GM10847 (cell line): Measurements from ENCODE around the gene LPIN1.

Source experiments
- POLR2A ChIP-seq: IDR thresholded peaks from 2 replicates; pipeline ENCODE4 v1.6.1; 2011; ENCODE audit not compliant: insufficient read length; ENCODE audit errors: extremely low read depth

Gene LPIN1

DNA sequence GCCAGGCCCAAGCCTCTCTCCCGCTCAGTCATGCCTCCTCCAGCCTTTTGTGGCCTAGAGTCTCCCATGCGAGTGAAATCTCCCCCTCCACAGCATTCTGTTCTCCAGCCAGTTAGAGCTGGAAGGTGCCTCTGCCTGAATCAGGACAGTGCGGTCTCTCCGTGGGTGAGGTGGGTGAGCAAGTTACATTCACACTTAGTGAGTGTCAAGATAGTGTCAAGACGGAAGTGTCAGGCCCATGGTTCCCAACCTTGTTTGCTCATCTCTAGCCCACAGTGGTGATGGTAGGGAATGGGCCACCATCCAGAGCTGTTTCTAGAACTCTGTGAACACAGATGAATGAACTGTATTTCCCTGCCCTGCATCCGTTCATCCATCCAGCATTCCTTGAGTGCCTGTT, 59.5 kb downstream of the LPIN1 start:
- TF ChIP-seq POLR2A: no peak

DNA sequence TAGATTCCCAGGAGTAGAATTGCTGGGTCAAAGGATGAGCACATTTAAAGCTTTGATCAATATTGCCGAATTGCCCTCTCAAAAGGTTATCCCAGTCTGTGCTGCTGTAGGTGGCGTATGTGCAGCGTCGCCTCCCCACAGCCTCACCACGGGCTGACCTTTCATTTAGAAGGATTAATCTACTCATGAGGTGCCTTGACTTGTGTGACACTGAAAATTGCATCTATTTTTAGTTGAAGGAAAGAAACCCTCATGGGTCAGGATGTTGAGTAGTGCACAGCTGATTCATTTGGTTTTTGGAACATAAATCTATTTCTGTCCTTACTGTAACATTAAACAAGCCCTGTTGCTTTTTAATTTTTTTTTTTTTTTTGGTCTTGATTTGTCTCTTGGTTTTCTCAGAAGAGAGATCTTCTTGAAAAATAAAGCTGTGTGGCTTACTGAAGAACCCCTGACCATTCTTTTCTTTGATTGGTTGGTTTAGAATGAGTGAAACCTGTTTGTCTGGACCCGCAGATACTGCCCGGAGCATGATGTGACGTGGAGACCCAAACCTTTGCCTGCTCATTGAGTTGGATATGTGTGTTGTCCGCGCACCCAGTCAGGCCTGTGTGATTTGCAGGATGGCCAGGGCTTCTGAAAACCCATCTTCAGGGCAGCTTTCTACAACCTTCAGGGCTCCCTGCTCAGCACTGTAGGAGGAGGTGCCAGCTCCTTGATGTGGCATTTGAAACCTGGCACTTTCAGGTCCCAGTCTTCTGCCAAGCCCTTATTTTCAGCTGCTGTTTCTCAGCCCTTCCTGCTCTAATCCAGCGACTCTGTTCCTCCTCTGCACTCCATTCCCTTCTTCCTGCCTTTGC, 61.0 kb downstream of the LPIN1 start:
- TF ChIP-seq POLR2A: no peak

DNA sequence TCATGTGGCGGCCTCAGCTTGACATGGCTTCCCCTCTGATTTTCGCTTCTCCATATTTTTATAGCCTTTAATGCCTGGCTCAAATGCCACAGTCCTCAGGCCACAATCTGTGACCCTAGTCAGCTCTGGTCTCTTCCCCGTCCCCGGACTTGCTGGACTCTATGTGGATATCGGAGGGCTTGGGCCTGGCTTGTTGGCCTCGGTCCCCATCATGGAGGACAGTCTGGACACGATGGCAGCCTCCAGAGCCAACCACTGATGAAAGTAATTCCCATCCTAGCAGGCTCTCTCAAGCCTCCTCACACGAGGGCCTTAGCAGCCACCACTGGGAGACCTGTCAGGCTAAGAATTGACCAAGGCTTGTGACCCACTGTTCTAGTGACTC, 61.6 kb downstream of the LPIN1 start:
- no peak for TF ChIP-seq POLR2A

DNA sequence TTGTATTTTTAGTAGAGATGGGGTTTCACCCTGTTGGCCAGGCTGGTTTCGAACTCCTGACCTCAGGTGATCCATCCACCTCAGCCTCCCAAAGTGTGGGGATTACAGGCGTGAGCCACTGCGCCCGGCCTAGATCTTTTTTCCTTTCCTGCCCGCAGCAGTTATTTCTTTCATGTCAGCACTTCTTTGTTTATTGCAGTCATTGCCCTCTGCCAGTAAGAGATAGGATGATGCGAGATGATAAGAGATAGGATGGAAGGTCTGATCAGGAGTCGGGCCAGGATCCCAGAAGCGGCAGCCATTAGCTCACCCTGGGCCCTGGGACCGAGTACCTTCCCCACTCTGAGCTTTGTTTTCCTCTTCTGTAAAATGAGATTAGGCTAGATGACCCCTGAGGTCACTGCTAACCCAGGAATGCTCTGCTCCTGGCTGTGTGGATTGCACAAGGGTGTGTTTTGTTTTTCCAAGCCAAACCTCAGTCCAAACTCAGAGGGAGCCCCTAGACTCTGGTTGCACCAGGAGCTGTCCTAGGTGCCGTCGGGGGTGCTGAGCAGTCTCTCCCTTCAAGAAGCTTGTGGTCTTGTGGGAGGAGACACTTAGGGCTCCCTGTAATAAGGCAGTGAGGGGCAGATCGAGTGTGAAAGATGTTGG, 63.3 kb downstream of the LPIN1 start:
- no peak for TF ChIP-seq POLR2A

DNA sequence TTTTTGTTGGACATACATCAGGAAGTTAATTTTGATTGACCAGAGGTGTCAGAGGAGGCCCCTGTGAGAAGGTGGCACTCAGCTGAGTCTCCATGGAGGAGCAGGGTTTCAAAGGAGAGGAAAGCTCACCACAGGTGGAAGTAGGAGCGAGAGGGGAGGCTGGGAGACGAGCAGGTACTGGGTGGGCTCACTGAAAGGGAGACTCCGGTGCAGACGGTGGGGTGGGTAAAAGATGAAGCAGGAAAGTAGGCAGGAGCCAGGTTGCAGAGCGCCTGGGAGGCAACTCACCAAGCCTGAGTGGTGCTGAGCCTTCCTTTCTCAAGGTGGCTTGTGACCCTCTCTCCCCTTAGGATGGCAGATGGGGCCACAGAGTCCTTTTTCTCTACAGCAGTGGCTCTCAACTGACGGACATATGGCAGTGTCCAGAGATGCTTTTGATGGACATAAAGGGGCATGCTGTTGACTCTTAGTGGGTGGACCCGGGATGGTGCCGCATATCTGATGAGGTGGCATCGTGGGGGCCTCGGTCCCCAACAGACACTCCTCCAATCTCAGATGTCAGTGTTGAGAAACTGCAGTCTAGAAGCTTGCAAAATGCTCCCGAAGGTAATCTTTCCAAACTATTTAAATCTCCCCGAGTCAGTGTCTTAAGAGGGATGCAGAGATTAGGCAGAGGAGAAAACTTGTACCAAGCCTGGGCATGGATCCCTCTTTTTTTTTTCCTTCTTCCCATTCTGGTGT, 64.0 kb downstream of the LPIN1 start:
- TF ChIP-seq POLR2A: no peak

DNA sequence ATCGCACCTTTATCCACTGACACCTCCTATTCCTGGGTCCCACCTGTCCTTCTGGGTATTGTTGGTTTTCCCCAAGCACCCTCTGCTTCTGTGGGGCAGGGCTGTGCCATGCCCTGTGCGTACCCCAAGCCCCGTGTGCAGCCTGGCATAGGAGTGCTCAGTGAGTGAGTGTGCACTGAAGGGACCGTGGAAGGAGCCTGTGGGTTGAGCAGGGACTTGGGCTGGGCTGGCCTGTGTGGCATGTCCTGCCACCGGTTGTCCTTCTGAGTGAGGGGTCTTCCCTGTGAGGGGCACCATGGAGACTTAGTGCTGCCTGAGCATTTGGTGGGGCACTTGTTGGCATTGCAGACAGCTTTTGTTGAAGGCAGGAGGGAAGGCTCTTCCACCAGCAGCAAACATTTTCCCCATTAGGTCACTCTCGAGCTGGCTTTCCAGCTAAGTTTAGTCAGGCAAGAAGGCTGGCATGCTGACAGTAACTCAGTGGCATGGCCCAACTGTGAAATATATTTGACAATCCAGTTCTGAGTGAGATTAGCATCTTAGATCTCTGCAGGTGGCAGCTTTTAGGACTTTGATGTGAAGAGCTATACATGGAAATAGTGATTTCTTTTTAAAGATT, 64.7 kb downstream of the LPIN1 start:
- TF ChIP-seq POLR2A: no peak

DNA sequence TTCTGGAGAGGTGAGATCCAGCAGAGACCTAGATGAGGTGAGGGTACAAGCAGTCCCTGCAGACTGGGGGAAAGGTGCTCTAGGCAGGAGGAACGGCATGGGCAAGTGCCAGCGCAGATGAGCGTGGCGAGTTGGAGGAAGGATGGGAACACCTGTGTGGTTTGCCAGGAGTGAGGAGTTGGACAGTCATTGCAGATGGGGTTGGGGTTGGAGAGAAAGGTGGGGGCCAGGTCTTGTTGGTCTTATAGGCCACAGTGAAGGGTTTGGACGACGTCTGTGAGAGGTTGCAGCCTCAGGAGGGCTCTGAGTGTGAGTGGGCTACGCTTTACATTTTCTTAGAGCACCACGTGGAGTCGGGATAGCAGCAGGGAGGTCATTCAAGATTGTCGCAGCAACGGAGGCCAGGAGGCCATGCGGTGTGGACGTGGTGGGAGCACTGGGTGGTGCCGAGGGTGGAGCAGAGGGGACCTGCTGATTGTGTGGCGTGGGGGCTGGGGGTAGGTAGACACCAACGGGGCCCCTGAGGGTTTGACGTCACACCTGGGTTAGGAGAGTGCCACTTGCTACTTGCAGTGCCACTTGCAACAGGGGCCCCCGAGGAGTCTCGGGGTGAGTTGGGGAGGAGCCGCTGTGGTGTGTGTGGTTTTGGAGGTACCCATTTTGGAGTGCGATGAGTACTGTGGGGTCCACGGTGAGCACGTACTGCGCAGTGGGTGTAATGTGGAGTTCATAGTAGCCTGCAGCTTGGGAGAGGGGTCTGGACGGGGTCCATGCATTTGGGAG, 66.2 kb downstream of the LPIN1 start:
- TF ChIP-seq POLR2A: no peak

DNA sequence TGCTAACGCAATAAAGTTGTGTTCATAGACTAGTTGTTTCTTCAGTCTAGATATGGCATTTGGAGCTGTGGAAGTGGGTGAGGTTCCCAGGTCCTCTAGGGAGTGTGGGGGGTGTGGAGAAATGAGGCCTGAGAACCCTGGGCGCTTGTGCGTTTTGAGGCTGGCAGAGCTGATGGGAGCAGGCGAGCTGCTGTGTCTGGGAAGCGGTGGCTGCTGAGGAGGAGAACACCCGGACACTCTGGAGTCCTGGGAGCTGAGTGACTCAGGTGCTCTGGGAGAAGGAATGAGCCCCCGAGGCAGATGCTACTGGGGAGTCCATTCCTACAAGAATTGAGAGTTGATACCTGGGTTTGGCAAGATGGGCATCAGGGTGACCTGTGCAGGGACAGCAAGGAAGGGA, 67.5 kb downstream of the LPIN1 start:
- TF ChIP-seq POLR2A: no peak

DNA sequence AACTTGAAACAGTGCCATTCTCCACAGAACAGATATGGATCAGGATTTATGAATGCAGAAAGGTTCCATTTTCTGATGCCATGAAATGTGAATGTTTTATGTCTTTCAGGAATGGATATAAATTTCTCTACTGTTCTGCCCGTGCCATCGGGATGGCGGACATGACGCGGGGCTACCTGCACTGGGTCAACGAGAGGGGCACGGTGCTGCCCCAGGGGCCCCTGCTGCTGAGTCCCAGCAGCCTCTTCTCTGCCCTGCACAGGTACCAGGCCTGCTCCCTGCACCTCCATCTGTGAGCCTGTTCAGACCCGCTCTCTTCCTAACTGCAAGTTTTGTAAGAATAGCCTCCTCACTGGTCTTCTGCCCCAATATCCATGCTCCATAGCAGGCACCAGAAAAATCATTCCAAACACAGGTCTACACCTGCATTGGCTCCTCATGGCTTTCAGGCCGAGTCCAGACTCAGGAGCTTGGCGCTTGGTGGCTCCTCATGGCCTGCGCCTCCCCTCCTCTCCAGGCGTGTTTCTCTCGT, 68.6 kb downstream of the LPIN1 start:
- TF ChIP-seq POLR2A: no peak

DNA sequence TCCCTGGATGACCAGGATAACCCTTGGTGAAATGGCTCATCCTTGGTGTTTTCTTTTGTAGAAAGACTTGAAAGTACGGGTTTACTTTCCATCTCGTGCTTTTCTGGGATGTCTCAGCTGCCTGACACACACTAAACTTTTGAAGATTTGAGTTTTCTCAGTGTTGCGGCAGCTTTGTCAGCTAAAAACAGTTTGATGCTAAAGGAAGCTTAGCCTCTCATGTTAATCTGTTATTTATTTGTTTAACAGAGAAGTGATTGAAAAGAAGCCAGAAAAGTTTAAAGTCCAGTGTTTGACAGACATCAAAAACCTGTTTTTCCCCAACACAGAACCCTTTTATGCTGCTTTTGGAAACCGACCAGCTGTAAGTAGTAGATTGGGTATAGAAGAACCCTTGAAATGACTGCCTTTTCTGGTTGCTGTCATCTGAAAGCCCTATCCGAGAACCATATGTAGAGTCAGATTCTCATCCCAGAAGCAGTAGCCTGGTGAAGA, 72.8 kb downstream of the LPIN1 start:
- TF ChIP-seq POLR2A: no peak

DNA sequence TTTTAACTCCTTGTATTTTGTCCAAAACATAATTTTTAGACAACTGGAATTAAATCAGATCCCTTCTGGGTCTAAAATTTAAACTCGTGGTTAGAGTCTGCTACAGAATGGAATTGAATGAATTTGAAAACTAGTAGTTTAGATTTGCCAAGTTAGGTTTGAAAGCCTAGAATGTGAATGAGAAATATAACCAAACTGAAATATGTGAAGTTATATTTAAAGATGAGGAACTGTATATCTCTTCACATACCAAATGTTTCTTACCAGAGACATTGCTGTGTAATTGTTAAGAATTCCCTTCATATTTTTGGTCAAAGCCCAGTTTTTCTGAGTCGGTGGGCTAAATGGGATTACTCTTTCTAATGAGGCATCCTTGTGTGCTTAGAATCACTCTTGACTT, 74.2 kb downstream of the LPIN1 start:
- no peak for TF ChIP-seq POLR2A

DNA sequence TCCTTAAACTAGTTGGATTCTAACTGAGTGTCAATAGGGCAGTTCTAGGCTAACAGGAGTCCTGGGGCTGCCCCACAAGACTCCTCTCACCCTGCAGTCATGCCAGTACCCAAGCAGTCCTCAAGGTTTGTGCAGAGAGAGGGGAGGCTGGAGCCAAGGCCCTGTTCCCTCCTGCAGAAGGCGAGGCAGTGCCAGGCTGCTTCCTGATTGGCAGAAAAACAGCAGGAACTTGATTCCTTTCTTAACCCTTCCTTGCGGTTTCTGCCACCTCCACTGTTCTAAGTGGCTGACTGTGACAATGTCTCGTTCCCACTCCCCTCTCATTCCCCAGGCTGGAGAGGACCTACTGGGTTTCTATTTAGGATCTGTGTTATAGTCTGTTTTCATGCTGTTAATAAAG, 75.3 kb downstream of the LPIN1 start:
- no peak for TF ChIP-seq POLR2A

DNA sequence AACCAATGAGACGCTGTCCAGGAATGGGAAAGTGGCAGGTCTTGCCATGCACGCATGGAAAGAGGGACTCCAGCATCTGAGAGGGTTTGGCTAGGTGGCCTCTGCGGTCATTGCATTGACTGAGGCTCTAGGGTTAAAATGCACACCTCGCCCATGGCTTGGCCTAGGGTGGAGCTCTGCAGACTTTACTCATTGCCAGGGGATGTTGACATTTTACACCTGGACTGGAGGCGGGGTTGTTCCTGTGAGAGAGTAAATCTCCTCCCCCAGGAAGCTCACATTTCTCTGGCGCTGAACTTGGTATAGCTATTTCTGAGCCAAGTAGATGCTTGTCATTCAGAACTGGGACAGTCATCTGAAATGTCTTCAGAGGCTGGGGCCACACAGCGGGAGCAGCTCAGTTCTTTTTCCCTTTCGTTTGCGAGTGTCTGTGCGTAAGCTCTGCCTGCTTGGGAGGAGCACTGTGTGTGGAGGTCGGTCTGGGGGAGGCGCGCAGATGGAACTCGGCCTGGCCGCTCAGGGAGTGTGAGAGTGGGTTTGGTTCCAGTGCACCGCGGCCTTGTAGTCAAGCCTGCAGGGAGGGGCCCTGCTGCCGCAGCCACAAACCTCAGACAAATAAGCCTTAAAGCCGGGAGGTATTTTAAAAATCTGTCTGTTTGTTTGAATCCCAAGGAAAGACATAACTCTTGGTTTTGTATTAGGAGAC, 76.5 kb downstream of the LPIN1 start:
- TF ChIP-seq POLR2A: no peak
